Hematopoietic multipotent progenitor cell treated with erythropoietin and hydrocortisone succinate and interleukin-3 and kit ligand, for 4 days (in vitro differentiated cells): ENCODE data around the gene SLC37A1.
"Not testable (repeated sequence)": the region's sequence is repeated elsewhere in the genome, so short reads cannot be mapped to it uniquely, and the experiment has no call there.

Source experiments
- DNase-seq: peaks from one replicate; pipeline ENCODE4 v3.0.0-alpha.2; 2015

The SLC37A1 gene

GRCh38 chr21:42513151-42513984 lies at the start of gene SLC37A1:
TSS of gene SLC37A1 (plus strand) at chr21:42513852. CDS start at chr21:42518455, 4,603 bp downstream.
- peak; percentile 54 for DNase-seq

DNA sequence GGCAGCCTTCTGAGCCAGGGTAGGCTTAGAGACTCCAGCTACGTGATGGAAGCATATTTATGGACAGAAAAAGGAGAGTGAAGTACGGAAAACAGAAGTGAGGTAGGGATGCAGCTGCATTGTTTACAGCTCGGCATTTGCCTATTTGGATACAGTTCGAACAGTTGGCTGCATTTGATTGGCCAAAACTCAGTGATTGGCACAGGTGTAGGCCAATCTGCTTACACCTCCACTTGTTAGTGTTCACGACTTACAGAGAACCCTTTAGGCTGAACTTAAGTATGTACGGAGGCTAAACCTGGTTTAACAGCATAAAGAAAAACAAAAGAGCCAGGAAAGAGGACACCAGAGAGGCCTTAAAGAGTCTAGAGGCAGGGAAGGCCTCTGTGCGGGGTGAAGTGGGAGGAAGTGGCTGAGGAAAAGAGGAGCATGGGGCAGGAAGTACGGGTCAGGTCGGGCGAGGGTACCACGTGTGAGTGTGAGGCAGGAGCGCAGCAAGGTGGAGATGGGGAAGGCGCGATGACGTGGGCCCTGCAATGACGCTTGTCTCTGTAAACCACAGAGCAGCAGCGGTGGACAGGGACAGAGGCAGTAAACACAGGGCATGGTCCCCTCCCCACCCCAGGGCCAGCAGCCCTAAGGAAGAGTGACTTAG lies 49.7 kb upstream of the SLC37A1 start:
- peak; percentile 77 for DNase-seq

DNA sequence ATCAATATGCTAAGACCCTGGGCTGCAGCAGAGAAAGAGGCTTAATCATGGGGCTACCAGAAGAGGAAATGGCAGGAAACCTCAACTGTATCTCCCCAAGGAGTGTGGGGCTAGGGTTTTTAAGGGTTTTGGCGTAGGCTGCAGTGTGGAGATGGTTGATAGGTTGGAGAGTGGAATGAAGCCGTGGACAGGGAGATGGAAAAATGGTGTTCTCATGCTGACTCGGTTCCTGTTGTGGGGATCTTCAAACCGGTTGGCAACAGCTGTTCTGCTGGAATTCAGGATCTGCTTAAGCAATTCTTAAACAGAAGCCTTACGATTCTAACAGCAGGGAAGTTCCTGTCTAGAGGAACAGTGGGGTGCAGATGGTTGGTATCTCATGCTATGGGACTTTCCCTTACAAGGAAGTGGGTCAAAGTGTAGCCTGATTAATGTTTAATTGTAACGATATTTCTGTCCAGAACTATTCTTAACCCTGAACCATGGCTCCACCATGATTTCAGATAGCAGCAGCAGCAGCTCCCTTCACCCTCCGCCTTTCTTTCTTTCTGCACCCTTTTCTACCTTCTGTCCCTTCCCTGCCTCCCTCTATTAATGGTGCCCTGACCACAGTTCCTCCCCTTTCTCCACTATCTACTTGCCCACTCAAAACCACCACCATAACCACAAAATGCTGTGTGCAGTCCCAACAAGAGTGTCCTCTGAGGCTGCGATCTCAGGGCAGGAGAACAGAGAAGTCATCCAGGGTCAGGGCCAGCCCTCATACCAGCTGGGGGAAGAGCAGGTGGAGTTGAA lies 48.4 kb upstream of the SLC37A1 start:
- DNase-seq: peak; percentile 95

GRCh38 chr21:42465803-42466127 lies 47.9 kb upstream of the SLC37A1 start:
- DNase-seq: no peak

DNA sequence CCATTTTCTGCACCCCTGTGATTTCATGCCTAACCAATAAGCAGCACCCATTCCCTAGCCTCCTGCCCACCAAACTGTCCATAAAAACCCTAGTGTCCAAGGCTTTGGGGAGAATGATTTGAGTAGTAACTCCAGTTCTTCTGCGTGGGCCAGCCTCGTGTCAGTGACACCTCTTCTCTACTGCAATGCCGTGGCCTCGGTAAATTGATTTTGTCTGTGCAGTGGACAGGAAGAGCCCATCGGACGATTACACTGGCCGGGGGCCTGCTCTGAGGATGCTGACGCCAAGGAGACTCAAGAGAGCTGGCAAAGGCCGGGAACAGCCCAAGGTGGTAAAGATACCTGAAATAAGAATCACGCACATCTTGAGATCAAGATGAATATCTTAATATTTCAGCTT lies 47.0 kb upstream of the SLC37A1 start:
- DNase-seq: no peak

- DNase-seq: peak; percentile 96
These were observed 46.3 kb upstream of the SLC37A1 start for GRCh38 chr21:42467140-42467983.

DNA sequence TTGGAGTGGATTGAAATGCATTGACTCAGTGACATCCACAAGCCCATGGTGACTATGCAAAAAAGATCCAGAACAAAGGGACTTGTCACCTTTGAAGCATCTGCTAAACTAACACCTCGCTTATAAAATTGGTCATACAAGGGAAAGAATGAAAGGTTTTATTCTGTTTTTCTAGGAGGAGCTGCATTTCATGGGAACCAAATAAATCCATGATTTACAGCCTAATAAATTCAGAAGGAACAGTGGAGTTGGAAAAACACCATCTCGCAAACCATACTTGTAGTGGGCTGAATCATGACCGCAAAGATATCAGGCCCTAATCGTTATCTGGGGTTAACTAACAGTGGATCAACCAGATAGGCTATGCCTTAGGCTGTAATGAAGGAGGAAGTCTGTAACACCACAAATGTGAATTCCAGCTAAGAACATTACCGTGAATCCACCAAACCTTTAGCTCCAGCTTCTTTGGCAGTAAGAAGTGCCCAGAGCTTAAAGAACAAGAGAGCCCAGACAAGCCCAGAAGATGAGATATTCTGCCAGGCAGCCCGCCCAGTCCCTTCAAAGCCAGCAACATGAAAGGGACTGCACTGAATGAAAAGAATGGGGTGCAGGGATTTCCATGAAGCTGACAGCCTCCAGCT lies 45.0 kb upstream of the SLC37A1 start:
- DNase-seq: peak; percentile 71

- no peak for DNase-seq
These were observed 44.4 kb upstream of the SLC37A1 start for GRCh38 chr21:42469272-42469671.

GRCh38 chr21:42469726-42470125 lies 43.9 kb upstream of the SLC37A1 start:
- DNase-seq: not testable (repeated sequence)

GRCh38 chr21:42471206-42471605 lies 42.4 kb upstream of the SLC37A1 start:
- no peak for DNase-seq

- no peak for DNase-seq
These were observed 41.8 kb upstream of the SLC37A1 start for GRCh38 chr21:42471716-42472330.

GRCh38 chr21:42472521-42472920 lies 41.1 kb upstream of the SLC37A1 start:
- DNase-seq: no peak

DNA sequence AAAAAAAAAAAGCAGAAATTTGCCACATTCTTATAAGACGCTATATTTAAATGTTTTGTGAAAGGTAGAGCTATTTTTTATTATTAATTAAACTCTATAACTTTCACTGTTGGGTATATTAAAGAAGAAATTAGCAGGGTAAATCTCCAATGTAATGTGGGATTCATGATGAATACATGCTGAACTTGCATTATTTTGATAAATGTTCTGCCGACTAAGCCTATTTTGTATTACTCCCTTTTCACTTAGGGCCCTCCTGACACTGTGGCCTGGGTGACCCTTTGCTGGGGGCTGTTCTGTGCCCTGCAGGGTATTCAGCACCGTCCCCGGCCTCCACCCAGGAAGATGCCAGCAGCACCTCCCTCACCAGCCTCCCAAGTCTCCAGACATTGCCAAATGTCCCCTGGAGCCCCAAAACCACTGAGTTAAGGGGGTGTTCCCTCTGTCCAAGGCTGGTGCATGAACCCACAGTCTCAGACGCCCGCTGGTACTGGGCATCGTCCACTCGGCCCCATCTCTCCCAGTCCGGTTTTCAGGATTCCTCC lies 40.1 kb upstream of the SLC37A1 start:
- no peak for DNase-seq

DNA sequence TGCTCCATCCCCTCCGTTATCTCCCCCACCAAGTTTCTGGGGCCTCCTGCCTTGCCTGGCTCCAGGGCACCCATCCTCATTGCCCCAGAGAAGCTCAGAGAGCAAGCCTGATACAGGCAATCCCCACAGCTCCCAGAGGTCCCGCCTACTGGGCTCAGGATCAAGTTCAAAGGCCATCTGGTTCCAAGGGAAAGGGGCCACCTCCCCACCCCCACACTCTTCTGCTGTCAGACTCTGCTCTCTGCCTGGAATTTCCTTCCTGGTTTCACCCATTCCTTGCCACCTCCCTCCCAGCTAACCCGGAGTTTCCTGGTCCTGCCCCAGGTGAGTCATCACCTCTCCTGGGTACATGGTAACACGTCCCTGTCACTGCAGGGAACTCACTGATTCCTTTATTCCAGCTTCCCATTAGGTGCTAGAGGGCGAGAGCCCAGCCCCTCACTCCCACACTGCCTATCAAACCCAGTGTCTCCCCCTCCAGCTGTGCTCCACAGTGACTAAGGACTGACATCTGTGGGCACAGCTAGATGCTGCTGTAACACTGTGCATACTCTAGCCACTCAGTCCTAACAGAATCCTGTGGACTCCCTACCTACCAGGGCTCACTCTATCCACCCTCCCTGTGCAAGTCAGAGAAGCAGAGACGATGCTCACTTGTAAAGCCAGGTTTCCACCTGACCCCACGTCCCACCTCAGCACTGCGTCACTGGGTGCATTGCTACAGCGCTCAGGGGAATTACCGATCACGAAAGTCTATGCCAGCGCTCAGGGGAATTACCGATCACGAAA lies 39.4 kb upstream of the SLC37A1 start:
- DNase-seq: peak; percentile 28

DNA sequence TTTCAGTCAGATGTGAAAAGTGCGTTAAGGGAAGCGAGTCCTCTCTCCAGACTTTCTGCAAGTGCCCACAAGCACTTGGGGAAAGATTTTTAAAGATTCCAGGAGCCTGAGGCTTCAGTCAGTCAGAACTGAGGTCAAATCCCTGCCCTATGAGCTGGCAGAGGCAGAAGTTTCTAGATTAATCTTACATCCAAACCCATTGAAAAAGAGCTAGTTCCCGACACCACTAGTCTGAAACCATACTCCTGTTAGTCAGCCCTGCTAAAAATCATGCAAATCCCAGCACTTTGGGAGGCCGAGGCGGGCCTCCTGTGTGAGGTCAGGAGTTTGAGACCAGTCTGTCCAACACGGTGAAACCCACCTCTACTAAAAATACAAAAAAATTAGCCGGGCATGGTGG lies 38.6 kb upstream of the SLC37A1 start:
- DNase-seq: no peak

DNA sequence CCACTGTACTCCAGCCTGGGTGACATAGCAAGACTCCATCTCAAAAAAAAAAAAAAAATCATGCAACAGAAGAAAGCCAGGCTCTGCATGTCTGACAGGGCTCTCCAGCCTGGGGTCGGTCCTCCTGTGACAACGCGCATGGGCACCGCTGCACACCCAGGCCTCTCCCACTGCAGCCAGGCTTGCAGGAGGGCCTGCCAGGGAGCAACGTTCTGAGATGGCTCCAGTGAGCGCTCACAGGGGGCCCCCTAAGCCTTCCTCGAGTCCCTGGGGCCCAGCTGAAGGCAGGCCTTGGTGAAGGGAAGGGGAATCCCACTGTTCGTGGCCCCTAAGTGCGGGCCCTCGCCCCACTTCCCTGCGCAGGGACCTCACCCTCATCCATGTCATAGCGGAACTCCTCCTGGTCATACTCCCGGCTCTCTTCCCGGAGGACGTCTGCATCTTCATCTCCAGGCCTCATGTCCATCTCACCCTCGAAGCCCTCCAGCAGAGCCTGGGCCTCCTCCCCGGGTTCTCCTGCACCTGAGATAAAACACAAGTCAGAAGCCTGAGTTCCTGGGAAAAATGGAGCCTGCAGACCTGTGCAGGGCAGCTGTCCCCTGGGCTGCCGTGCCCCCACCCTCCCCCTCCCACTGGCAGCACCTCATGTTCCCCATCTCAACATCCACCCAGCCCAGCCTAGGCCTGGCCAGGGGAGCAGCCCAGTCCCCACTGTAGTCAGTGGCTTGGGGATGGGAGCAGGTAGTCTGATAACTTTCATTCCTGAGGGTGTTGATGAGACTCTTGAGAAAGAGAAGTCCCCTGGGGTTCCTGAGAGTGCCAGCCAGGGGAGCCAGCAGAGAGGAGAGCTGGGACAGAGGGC lies 37.9 kb upstream of the SLC37A1 start:
- no peak for DNase-seq

DNA sequence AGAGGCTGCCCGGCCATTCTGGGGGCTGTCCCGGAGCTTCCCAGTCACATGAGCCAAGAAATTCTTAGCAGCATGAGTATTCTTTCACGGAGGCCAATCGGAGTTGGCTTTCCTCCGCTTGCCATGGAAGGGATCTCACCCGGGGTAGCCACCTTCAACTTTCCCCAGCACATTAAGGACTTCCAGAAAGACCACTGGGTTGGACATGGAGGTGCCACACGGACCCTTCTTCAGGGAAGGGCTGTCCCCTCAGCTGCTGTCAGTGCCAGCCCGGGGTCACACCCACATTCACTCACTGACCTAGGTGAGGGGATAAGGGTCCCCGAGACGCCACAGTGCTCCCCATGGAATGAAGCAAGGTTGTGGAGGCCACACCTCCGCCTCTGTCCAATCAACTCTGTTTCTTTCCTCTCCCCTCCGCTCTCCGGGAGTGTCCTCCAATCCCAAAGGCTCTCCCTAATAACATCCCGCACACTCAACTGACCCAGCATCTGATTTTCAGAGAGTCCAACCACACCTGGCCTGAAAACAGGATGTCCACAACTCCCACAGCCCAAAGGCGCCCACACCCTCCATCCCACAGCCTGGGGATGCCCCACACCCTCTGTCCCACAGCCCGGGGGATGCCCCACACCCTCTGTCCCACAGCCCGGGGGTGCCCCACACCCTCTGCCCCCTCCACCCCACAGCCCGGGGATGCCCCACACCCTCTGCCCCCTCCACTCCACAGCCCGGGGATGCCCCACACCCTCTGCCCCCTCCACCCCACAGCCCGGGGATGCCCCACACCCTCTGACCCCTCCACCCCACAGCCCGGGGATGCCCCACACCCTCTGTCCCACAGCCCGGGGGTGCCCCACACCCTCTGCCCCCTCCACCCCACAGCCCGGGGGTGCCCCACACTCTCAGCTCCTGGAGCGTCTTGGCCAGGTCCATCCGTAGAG lies 37.0 kb upstream of the SLC37A1 start:
- DNase-seq: no peak

GRCh38 chr21:42478504-42478903 lies 35.1 kb upstream of the SLC37A1 start:
- DNase-seq: no peak
